ENCODE data around the gene GTPBP3. TPM values are rescaled to one million over a fixed set of nuclear protein-coding genes. Genes with fewer than 3 reads are reported as not detected.

GTPBP3 gene
- total RNA-seq, 2 donors from 2014 or later: 48.7 to 55.7 TPM

DNA sequence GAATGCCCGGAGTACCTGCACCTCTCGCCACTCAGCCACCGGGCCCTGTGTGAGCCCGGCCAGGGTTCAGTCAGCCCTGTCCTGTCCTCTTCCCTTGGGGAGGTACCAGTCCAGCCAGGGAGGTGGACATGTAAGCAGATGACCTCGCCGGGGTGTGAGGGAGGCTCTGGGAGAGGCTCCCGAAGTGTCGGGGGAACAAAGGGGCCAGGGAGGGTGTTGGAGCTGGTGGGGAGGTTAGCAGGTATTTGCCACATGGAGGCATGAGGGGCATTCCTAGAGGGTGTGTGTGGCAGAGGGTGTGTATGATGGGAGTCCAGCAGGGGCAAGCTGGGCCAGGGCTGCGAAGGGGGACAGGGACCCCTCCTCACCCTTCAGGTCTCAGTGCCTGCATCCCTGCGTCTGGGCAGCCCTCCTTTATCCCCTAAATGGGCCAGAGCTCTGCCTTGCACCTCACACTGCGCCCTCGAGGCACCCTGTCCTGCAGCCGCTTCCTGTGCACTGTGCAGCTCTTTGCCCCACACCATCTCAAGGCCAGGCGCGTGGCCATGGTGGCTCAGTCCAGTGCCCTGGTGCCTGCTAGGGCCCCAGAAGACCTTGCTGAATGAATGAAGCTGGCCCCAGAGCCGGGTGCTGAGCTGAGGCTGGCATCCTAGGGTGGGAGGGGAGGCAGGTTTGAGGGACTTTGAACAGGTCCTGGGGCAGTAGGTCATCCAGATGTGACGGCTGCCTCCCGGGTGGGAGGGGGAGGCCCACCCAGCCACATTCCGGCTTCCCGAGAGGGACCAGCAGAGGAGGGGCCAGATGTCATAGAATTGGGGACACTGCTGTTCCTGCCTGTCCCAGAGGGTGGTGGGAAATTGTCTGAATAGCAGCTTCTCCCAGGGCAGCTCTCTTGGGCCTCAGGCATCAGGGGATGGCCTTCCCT is 24.9 kb upstream of the GTPBP3 start:
- H3K9me3 ChIP-seq (ENCODE audit: control insufficient read depth, low read length): no peaks in the 10 kb centered on the region
- Mint-ChIP-seq H3K27me3 (ENCODE audit: insufficient read depth) (no peaks in the 10 kb centered on the region), H3K4me1 (peaks cover 13% of the 10 kb centered on the region), H3K27ac (peak overlapping the region; percentile 89), H3K36me3 (ENCODE audit: low read depth) (peaks cover 27% of the 10 kb centered on the region), H3K4me3 (no peak overlapping the region), H3K9me3 (no peaks in the 10 kb centered on the region)
- 93% methylated on average over 5 to 20 of the region's 20 CpGs for WGBS, 2 experiments (ENCODE audit: insufficient coverage in 1 of 2, insufficient read length in 1 of 2)
- no peak overlapping the region for H3K4me3 ChIP-seq (ENCODE audit: low read length)
- H3K9ac ChIP-seq (ENCODE audit: extremely low read depth, low read length, poor library complexity, severe bottlenecking): peak overlapping the region; percentile 6
- TF ChIP-seq, protein P1, sequence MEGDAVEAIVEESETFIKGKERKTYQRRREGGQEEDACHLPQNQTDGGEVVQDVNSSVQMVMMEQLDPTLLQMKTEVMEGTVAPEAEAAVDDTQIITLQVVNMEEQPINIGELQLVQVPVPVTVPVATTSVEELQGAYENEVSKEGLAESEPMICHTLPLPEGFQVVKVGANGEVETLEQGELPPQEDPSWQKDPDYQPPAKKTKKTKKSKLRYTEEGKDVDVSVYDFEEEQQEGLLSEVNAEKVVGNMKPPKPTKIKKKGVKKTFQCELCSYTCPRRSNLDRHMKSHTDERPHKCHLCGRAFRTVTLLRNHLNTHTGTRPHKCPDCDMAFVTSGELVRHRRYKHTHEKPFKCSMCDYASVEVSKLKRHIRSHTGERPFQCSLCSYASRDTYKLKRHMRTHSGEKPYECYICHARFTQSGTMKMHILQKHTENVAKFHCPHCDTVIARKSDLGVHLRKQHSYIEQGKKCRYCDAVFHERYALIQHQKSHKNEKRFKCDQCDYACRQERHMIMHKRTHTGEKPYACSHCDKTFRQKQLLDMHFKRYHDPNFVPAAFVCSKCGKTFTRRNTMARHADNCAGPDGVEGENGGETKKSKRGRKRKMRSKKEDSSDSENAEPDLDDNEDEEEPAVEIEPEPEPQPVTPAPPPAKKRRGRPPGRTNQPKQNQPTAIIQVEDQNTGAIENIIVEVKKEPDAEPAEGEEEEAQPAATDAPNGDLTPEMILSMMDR (conservative IDR thresholded peaks at IDR 0.05): no peak
- DNase-seq: no peak
- peaks cover 36% of the 10 kb centered on the region for H3K36me3 ChIP-seq (ENCODE audit: control insufficient read depth, insufficient read depth, low read length)
- H3K27me3 ChIP-seq (ENCODE audit: control insufficient read depth, insufficient read depth, low read length, poor library complexity, severe bottlenecking): no peaks in the 10 kb centered on the region
- peaks cover 6% of the 10 kb centered on the region for H3K4me1 ChIP-seq (ENCODE audit: control insufficient read depth, insufficient read depth, low read length)
- no peak overlapping the region for H3K27ac ChIP-seq (ENCODE audit: low read depth, low read length)

DNA sequence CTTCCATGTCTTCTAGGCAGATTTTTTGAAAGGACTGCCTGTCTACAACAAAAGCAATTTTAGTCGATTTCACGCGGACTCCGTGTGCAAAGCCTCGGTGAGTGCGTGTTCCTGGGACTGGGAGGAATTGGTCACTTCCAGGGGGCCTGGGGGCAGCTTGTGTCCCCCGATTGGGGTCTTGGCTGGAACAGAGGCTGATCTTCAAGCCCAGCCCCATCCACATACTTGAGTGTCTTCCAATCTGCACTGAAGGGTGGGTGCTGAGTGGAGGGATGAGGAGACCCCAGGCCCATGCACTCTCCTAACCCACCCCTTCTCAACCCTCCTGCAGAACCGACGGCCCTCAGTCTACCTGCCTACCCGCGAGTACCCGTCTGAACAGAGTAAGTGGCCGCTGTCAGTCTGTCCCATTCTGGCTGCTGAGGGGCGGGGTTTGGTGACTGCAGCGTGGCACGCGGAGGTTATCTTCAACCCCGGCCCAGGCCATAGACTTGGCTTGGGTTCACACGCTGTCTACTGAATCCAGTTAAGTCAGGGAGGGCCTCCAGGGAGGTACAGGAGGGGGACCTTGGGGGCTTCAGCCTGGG is 23.3 kb upstream of the GTPBP3 start:
- DNase-seq: no peak
- Histone ChIP-seq H3K27me3 (ENCODE audit: control insufficient read depth, insufficient read depth, low read length, poor library complexity, severe bottlenecking) (no peaks in the 10 kb centered on the region), H3K4me1 (ENCODE audit: control insufficient read depth, insufficient read depth, low read length) (peaks cover 6% of the 10 kb centered on the region), H3K27ac (ENCODE audit: low read depth, low read length) (no peak overlapping the region), H3K9me3 (ENCODE audit: control insufficient read depth, low read length) (no peaks in the 10 kb centered on the region), H3K36me3 (ENCODE audit: control insufficient read depth, insufficient read depth, low read length) (peaks cover 36% of the 10 kb centered on the region), H3K4me3 (ENCODE audit: low read length) (no peak overlapping the region), H3K9ac (ENCODE audit: extremely low read depth, low read length, poor library complexity, severe bottlenecking) (no peak overlapping the region)
- 90 to 96% methylated on average over 10 to 19 of the region's 19 CpGs for WGBS, 2 experiments (ENCODE audit: insufficient coverage in 1 of 2, insufficient read length in 1 of 2)
- no peak overlapping the region for H3K4me3 Mint-ChIP-seq
- no peaks in the 10 kb centered on the region for H3K9me3 Mint-ChIP-seq
- peaks cover 7% of the 10 kb centered on the region for H3K4me1 Mint-ChIP-seq
- peaks cover 31% of the 10 kb centered on the region for H3K36me3 Mint-ChIP-seq (ENCODE audit: low read depth)
- TF ChIP-seq, protein P1 (conservative IDR thresholded peaks at IDR 0.05): no peak
- no peaks in the 10 kb centered on the region for H3K27me3 Mint-ChIP-seq (ENCODE audit: insufficient read depth)
- no peak overlapping the region for H3K27ac Mint-ChIP-seq

DNA sequence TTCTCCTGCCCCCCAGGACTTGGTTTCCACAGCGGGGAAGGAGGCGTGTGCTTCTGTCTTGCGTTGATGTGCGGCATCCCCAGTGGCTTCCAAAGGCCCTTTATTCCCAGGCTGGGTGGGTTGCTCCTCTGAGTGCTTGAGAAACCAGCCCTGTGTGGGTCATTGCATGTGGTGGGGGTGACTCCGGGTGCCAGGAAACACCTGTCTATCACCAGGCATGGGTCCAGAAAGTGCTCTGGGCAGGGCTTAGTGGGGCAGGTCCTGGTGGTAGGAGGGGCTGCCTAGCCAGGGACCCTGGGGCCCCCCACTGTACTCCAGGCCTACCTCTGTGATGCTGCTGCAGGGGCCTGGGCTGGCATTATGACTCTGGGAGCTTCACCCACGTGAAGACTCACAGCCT is 18.4 kb upstream of the GTPBP3 start:
- H3K9me3 Mint-ChIP-seq: no peaks in the 10 kb centered on the region
- Histone ChIP-seq H3K27ac (ENCODE audit: low read depth, low read length) (no peak overlapping the region), H3K36me3 (ENCODE audit: control insufficient read depth, insufficient read depth, low read length) (peaks cover 29% of the 10 kb centered on the region), H3K9me3 (ENCODE audit: control insufficient read depth, low read length) (no peaks in the 10 kb centered on the region), H3K27me3 (ENCODE audit: control insufficient read depth, insufficient read depth, low read length, poor library complexity, severe bottlenecking) (no peaks in the 10 kb centered on the region), H3K9ac (ENCODE audit: extremely low read depth, low read length, poor library complexity, severe bottlenecking) (no peak overlapping the region), H3K4me1 (ENCODE audit: control insufficient read depth, insufficient read depth, low read length) (no peaks in the 10 kb centered on the region), H3K4me3 (ENCODE audit: low read length) (no peak overlapping the region)
- DNase-seq: no peak
- no peaks in the 10 kb centered on the region for H3K27me3 Mint-ChIP-seq (ENCODE audit: insufficient read depth)
- H3K4me3 Mint-ChIP-seq: no peak overlapping the region
- no peak overlapping the region for H3K27ac Mint-ChIP-seq
- H3K36me3 Mint-ChIP-seq (ENCODE audit: low read depth): peaks cover 47% of the 10 kb centered on the region
- H3K4me1 Mint-ChIP-seq: no peaks in the 10 kb centered on the region
- TF ChIP-seq, protein P1 (conservative IDR thresholded peaks at IDR 0.05): no peak
- WGBS, 2 experiments (ENCODE audit: insufficient coverage in 1 of 2, insufficient read length in 1 of 2): 92 to 93% methylated on average over 3 to 6 of the region's 6 CpGs

All from endodermal cell (in vitro differentiated cells).